MCF 10A (cell line): Measurements from ENCODE around the gene BTF3. TPM values are rescaled to one million over a fixed set of nuclear protein-coding genes. Genes with fewer than 3 reads are reported as not detected.

ENCODE experiments used
- BruUV-seq: library from RNA; stranded (reverse); fragments of 400-500 nt; replicated peaks from 2 replicates; lab custom pipeline; 2021; lab: Mats Ljungman, UMichigan
- CTCF ChIA-PET: fragments of 300-600 bp; sonication (Branson Sonifier 250); formaldehyde crosslinking; extraction: SDS; loops from one replicate; lab custom pipeline; 2021; ENCODE audit warnings: antibody characterized with exemption, inconsistent platforms; lab: Yijun Ruan, JAX
- POLR2A ChIA-PET: fragments of 300-600, 350-650 bp; sonication (Branson Sonifier 250); formaldehyde crosslinking; extraction: SDS; loops from one replicate; lab custom pipeline; 2020; ENCODE audit warnings: antibody characterized with exemption, inconsistent platforms; lab: Yijun Ruan, JAX
- DNase-seq: peaks from one replicate; pipeline ENCODE4 v3.0.0-alpha.2; 2018; ENCODE audit not compliant: unreplicated experiment
- H3K27ac Mint-ChIP-seq: one replicate; pipeline ENCODE4 v1.8.0; 2022; ENCODE audit warnings: mild to moderate bottlenecking, low read depth, mixed read lengths; ENCODE audit not compliant: unreplicated experiment
- H3K27me3 Mint-ChIP-seq: one replicate; pipeline ENCODE4 v1.8.0; 2022; ENCODE audit warnings: mixed read lengths; ENCODE audit not compliant: insufficient read depth, unreplicated experiment
- H3K36me3 Mint-ChIP-seq: one replicate; pipeline ENCODE4 v1.8.0; 2022; ENCODE audit warnings: mild to moderate bottlenecking, moderate library complexity, mixed read lengths; ENCODE audit not compliant: insufficient read depth, unreplicated experiment
- H3K4me1 Mint-ChIP-seq: one replicate; pipeline ENCODE4 v1.8.0; 2022; ENCODE audit warnings: mixed read lengths; ENCODE audit not compliant: insufficient read depth, unreplicated experiment
- H3K4me3 Mint-ChIP-seq: one replicate; pipeline ENCODE4 v1.8.0; 2022; ENCODE audit warnings: mild to moderate bottlenecking, moderate library complexity, mixed read lengths; ENCODE audit not compliant: unreplicated experiment
- H3K9me3 Mint-ChIP-seq: one replicate; pipeline ENCODE4 v1.8.0; 2022; ENCODE audit warnings: mixed read lengths; ENCODE audit not compliant: unreplicated experiment
- intact Hi-C: fragments of 100-400 bp; cut with micrococcal nuclease; formaldehyde crosslinking; loops from 2 replicates; pipeline ENCODE4 v1.14.1; 2022
- total RNA-seq: library from RNA; stranded (reverse); gene quantifications from 2 replicates; pipeline ENCODE4 v1.2.3, GENCODE V29; 2022
- TF ChIP-seq, protein P1 (sequence below): fragments of 200-600 bp; IDR thresholded peaks from one replicate; pipeline ENCODE4 v1.8.0; 2022; ENCODE audit warnings: antibody characterized with exemption, mild to moderate bottlenecking; ENCODE audit not compliant: unreplicated experiment

The BTF3 gene
- total RNA-seq, 1 experiment from 2014 or later: 946 TPM

DNA sequence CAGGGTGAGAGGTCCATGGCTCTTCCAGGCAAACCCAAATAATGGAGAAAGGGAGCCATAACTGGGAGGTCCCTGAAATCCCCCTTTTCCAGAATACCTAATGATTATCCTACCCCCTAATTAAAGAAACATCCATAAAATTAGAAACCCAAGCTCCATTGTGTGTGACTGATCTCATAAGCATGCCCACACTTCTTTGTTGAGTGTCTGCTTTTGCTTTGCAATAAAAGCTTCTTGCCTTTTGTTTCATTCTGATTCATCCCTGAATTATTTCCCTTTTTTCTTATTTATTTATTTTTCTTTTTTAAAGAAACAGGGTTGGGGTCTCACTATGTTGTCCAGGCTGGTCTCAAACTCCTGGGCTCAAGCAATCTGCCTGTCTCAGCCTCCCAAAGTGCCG, 33.1 kb downstream of the BTF3 start:
- H3K27me3 Mint-ChIP-seq: no peaks in the 10 kb centered on the region
- TF ChIP-seq, protein P1, sequence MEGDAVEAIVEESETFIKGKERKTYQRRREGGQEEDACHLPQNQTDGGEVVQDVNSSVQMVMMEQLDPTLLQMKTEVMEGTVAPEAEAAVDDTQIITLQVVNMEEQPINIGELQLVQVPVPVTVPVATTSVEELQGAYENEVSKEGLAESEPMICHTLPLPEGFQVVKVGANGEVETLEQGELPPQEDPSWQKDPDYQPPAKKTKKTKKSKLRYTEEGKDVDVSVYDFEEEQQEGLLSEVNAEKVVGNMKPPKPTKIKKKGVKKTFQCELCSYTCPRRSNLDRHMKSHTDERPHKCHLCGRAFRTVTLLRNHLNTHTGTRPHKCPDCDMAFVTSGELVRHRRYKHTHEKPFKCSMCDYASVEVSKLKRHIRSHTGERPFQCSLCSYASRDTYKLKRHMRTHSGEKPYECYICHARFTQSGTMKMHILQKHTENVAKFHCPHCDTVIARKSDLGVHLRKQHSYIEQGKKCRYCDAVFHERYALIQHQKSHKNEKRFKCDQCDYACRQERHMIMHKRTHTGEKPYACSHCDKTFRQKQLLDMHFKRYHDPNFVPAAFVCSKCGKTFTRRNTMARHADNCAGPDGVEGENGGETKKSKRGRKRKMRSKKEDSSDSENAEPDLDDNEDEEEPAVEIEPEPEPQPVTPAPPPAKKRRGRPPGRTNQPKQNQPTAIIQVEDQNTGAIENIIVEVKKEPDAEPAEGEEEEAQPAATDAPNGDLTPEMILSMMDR: no peak
- intact Hi-C loops: loop anchor here (10.0 kb wide), 1 partner anchor 77 kb away; no protein-coding TSS in a partner anchor
- ChIA-PET CTCF (no interaction called here), POLR2A (no interaction called here)
- H3K27ac Mint-ChIP-seq: no peak overlapping the region
- BruUV-seq: no TSS peak
- H3K4me1 Mint-ChIP-seq: no peaks in the 10 kb centered on the region
- H3K9me3 Mint-ChIP-seq: peaks cover 9% of the 10 kb centered on the region
- no peaks in the 10 kb centered on the region for H3K36me3 Mint-ChIP-seq
- H3K4me3 Mint-ChIP-seq: no peak overlapping the region
- DNase-seq: no peak

DNA sequence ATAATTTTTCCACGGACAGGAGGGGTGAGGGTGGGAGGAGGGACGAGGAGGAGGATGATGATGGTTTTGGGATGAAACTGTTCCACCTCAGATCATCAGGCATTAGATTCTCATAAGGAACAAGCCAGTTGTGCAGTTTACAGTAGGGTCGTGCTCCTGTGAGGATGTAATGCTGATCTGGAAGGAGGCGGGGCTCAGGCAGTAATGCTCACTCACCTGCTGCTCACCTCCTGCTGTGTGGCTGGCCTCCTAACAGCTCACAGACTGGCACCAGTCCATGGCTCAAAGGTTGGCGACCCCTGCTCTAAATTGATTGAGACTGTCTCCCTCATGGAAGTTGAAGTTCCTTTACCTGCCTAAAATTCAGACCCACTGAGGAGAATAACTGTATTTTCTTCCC, 34.0 kb downstream of the BTF3 start:
- H3K4me3 Mint-ChIP-seq: no peak overlapping the region
- H3K9me3 Mint-ChIP-seq: peaks cover 9% of the 10 kb centered on the region
- DNase-seq: no peak
- ChIA-PET CTCF (no interaction called here), POLR2A (no interaction called here)
- H3K27me3 Mint-ChIP-seq: no peaks in the 10 kb centered on the region
- no TSS peak for BruUV-seq
- no peak overlapping the region for H3K27ac Mint-ChIP-seq
- no peaks in the 10 kb centered on the region for H3K36me3 Mint-ChIP-seq
- no peaks in the 10 kb centered on the region for H3K4me1 Mint-ChIP-seq
- intact Hi-C loops: loop anchor here (10.0 kb wide), 1 partner anchor 77 kb away; no protein-coding TSS in a partner anchor
- TF ChIP-seq, protein P1: no peak

GRCh38 chr5:73534011-73534644, 35.9 kb downstream of the BTF3 start:
- TF ChIP-seq, protein P1: no peak
- intact Hi-C loops: loop anchor here (10.0 kb wide), 1 partner anchor 79 kb away; no protein-coding TSS in a partner anchor
- CTCF ChIA-PET: interaction anchor here (0.6 to 9.2 kb wide), 2 partner anchors 13 to 262 kb away, joined by 3 to 143 read pairs; no protein-coding TSS in a partner anchor

DNA sequence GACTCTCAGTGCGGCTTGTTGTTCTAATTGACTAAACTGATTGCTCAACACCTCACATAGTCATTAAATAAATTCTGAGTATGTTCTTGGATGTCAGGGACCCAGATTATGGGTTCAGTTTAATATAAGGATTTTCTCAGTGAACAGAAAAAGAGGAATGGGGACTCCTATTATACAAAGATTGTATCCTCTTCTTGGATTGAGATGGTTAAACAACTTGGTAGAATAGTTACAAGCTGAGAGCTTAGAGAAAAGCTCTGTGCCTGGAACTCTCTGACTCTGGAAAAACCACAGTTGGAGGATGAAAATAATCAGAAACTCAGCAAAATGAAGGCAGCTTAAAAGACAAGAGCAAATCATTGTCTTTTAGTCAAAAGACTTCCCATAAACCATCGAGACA, 36.7 kb downstream of the BTF3 start:
- intact Hi-C loops: loop anchor here (10.0 kb wide), 1 partner anchor 80 kb away; no protein-coding TSS in a partner anchor
- BruUV-seq: no TSS peak
- ChIA-PET POLR2A (interaction anchor here (0.8 to 1.3 kb wide), 2 partner anchors 17 to 88 kb away, joined by 3 read pairs; no protein-coding TSS in a partner anchor), CTCF (interaction anchor here (0.6 to 9.2 kb wide), 9 partner anchors 9 to 449 kb away, joined by 3 to 143 read pairs (median 3); no protein-coding TSS in a partner anchor)
- H3K4me3 Mint-ChIP-seq: no peak overlapping the region
- H3K27me3 Mint-ChIP-seq: no peaks in the 10 kb centered on the region
- H3K4me1 Mint-ChIP-seq: peaks cover 3% of the 10 kb centered on the region
- TF ChIP-seq, protein P1: no peak
- H3K9me3 Mint-ChIP-seq: peaks cover 9% of the 10 kb centered on the region
- no peak overlapping the region for H3K27ac Mint-ChIP-seq
- DNase-seq: no peak
- H3K36me3 Mint-ChIP-seq: no peaks in the 10 kb centered on the region

More at GRCh38 chr5:73534011-73534644, 35.9 kb downstream of the BTF3 start:
- Mint-ChIP-seq H3K27ac (no peak overlapping the region), H3K27me3 (no peaks in the 10 kb centered on the region), H3K4me1 (no peaks in the 10 kb centered on the region), H3K36me3 (no peaks in the 10 kb centered on the region), H3K4me3 (no peak overlapping the region), H3K9me3 (peaks cover 9% of the 10 kb centered on the region)
- no TSS peak for BruUV-seq
- DNase-seq: no peak
- POLR2A ChIA-PET: interaction anchor here (1.3 kb wide), 1 partner anchor 87 kb away, joined by 3 read pairs; no protein-coding TSS in a partner anchor
